ENCODE results near the gene VWF.

DNA sequence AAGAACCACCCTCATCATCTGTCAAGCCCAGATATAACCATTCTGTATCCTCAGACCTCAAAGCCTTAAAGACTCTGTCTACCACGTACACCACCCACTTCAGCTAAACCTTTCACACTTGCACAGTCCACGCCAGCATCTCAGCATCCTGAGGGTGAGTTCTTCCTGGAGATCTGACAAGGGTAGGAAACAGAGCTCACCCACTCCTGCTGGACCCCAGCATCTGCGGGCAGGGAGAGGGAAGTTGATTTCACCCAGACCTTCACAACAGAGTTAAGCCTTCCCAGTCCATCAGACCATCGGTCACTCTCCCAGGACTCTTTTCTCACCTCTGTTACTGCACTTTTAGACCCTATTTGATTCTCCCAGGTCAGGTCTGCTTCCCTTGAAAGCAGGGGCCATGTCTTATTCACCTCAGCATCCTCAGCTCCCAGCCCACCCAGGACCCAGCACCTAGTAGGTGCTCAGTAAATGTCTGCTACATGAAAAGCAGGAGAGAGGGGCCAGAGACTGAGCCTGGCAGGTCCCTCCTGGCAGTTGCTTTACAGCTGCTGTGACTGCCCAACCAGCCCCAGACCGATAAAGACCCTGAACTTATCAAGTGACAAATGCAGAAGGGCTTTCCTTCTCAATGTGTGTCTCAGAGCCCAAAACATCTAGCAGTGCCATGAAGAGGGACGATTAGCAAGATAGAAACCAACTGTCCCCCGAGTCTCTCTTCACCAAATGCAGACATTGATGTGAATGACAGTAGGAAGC is 213.5 kb downstream of the VWF start:
- TF ChIP-seq YY1 (IDR thresholded peaks at IDR 0.05; ENCODE audit: insufficient read depth, insufficient read length) = no peak
- no peak for TF ChIP-seq ZNF274 (IDR thresholded peaks at IDR 0.05; ENCODE audit: low read depth, low read length)
